ENCODE results near the gene BRPF1.
A peak's percentile ranks its signal among the peaks of the same experiment; 100 is the strongest.

Gene BRPF1

DNA sequence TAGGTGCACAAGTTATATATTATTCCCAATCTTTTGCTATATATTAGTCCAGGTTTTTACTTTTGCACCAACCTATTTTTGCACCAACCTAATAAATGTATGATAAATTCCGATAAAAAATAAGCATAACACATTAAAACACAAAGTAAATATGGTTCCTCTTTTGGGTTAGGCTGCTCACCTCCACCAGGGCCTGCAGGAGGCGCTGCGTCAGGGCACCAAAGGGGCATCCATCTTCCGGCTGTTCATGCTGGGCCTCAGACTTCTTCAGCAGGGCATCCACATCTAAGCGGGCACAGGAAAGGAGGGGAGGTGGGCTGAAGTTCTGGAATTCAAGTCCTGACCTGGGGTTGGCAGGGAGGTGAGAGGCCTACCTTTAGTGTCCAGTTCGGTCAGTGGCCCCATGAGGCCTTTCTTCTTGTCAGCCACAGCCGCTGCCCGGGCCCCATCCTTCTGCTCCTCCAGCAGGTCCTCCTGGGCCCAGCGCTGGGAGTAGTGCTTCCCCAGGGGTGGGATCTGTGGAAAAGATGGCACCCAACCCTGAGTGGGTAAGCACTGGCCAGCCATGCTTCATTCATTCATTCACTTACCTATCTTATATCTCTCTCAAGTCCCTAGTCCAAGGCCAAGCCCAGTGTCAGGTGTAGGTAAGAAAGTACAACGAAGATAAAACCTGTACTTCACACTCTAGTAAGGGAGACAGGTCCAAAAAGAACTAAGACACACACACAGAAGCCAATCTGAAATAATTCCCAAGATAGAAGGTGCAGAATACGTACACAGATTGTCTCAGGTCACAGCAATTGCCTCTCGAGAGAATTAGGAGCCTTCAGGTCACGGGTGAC is 55.5 kb downstream of the BRPF1 start:
- no peak for DNase-seq (ENCODE audit: low read depth)

DNA sequence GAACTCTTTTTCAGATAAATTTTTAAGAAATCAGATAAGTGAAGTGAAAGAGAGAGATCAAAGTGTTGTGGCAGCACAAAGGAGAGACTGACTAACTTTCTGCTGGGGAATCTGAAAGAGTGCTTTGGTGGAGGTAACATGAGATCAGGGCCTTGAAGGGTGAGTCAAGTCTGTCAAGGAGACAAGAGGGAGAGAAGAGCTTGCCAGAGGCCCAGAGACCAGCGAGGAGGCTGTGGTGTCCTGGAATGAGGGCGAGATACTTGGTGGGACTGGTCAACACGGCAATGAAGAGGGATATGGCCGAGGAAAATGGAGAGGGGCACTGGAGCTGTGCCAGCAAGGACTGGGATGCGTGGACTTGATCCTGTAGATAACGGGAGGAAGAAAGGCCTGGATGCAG is 56.2 kb downstream of the BRPF1 start:
- DNase-seq (ENCODE audit: low read depth), result no peak

DNA sequence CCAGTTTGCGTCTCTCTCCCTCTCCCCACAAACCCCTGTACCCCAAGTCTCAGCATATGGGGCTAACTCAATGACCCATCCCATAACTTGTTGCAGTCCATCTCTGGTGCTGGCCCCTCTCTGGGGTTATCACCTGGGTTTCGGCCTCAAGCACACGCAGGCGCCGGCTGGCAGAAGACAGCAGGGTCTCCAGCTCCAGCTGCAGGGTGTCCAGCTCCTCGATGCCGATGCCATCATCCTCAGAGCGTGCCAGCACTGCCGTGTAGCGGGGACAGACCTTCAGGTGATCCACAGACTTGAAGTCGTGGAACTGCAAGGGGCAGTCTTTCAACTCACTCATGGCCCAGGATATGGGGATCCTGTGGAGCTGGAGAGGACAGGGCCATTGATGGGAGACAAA is 59.6 kb downstream of the BRPF1 start:
- no peak for DNase-seq (ENCODE audit: low read depth)

DNA sequence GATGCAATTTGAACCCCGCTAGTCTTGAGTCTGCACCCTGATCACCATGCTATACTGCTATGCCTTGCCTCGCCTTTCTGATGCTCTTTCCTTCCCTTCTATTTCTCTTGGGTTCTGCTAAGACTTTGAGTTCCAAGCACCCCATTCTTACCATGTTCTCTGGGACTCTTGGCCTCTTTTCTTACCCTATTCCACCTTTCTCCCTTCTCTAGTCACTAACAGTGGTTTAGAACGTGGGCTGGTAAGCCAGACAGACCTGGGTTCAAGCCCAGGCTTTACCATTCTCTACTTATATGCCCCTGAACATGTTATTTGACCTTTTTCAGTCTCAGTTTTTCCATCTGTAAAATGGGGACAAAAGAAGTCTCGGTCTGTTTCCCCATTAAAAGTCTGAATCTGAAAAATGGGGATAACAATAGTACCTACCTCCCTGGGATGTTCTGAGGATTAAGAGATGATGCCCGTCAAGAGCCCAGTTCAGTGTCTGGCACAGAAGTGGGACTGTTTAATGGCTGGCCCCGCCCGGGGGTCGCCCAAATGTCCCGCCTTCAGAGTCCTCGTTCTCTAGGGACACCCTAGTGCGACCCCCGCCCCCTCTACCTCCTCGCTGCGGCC is 60.4 kb downstream of the BRPF1 start:
- no peak for DNase-seq (ENCODE audit: low read depth)

DNA sequence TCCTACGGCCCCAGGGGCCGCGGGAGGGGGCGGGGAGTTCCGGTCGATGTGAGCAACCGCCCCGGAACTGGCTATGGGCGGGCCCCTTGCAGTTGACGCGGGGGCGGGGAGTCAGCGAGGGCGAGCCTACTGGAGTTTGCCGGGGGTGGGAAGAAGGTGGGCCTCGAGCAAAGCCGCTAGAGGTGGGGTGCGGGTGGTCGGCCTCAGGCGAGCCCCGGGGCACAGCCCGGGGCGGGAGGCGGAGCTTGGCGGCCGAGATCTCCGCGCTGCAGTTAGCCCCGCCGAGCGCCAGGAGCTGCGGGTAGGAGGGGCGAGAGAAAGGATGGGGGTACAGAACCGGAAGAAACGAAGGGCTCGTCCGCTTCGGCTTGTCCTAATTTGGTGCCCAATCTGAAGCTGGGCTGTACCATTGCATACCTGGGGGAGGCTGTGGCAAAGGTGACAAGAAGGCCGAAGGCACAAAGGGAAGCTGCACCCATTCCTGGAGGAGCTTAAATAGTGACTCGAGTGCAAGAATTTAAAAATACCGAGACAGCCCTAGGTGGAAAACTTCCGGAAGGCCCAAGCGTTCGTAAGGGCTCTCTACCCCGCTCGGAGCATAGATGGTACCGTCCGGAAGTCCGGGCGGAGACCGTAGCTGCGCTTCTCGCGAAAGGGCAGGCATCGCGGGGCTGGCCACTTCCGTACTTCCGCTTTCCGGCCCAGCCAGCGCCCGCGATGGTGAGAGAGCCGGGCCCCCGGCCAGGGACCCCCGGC is 61.0 kb downstream of the BRPF1 start, which contains the start of the genes ARPC4 and TADA3:
Gene ARPC4, plus strand, starts transcription at position 678 of the 756 bp plus-strand sequence. Its CDS starts 40 bp downstream, at position 718.
Gene TADA3, minus strand, starts transcription at position 69 of the 756 bp plus-strand sequence. CDS start 1,007 bp downstream, outside the sequence.
- DNase-seq (ENCODE audit: low read depth), result peak; percentile 84

DNA sequence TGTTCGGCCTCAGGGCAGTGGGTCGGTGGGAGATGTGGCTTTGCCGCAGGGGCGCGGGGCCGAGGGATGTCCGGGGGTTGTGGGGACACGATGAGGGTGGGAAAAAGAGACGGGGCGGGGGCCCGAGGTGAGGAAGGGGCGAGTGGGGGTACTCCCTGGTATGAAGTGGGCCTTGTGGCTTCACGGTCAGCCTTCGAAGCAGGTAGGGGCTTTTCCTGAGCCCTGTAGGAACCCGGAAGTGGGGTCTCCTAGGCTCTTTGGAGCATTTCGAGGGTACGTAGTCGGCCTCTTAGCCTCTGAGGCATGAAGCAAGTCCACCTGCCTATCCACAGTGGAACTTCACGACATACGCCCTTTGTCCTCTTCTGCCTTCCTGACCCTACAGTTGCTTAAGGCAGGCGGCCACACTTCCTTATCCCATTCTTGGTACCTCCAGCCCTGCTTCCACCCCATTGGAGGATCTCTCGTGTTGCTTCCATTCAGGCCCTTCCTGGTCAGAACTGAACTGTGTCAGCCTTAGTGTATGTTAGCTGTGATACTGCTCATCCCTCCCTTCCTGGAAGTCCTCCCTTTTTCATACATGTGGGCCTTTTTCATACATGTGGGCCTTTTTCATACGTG is 61.7 kb downstream of the BRPF1 start:
- DNase-seq (ENCODE audit: low read depth), result no peak

DNA sequence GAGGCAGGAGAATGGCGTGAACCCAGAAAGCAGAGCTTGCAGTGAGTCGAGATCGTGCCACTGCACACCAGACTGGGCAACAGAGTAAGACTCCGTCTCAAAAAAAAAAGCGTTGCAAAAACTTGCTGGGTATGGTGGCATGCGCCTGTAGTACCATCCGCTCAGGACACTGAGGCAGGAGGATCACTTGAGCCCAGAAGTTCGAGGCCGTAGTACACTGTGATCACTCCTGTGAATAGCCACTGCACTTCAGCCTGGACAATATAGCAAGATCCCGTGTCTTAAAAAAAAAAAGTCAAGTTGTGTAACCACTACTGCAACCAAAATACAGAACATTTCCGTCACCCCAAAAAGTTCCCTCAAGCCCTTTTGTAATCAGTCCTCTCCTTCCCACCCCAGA is 62.9 kb downstream of the BRPF1 start:
- DNase-seq (ENCODE audit: low read depth), result no peak

DNA sequence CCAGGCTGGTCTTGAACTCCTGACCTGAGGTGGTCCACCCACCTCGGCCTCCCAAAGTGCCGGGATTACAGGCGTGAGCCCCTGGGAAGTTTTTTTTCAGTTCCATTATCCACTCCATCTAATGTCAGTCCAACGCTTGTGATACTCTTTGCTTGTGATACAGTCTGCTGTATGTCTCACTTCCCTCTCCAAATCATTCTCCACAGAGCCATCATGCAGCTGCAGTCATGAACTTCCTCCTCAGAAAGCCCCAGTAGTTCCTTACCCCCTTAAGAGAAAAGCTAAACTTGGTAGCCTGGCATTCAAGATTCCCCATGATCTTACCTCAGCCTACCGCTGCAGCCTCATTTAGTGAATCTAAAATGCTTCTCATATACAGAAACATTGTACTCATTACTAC is 63.7 kb downstream of the BRPF1 start:
- DNase-seq (ENCODE audit: low read depth), result no peak

DNA sequence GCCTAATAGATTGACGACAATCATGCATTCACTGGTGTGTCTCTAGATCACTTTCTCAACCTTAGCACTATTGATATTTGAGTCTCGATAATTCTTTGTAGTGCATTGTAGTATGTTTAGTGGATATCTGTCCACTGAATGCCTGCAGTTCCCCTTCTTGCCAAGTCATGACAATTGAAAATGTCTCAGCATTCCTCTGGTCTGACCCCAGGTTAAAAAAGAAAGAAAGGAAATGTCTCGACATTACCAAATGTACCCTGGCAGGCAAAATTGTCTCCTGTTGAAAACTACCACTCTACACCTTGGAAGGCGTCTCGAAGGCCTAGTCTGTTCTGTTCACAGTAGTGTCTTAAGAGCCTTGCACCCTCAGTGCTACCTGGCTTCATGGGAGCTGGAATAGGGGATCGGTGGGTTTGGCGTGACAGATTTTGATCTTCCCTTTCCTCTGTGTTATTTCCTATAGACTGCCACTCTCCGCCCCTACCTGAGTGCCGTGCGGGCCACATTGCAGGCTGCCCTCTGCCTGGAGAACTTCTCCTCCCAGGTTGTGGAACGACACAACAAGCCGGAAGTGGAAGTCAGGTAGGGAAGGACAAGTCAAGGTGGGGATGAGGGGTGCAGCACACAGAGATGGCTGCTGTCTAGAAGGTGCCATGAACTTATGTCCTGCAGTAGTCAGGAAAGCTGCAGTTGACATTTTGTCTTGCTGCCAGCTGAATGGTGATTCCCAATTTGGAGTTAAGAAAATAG is 65.8 kb downstream of the BRPF1 start:
- DNase-seq (ENCODE audit: low read depth), result no peak

All from T-helper 22 cell (primary cell).